HEK293 (cell line): ENCODE results near the gene IDI2.
A peak's percentile ranks its signal among the peaks of the same experiment; 100 is the strongest.

Experiments
- CTCF ChIA-PET: fragments of 350-600 bp; formaldehyde crosslinking; extraction: SDS; loops from one replicate; lab custom pipeline; 2021; ENCODE audit warnings: antibody characterized with exemption; lab: Yijun Ruan, JAX
- POLR2A ChIA-PET: fragments of 300-600 bp; formaldehyde crosslinking; extraction: SDS; loops from one replicate; lab custom pipeline; 2020; ENCODE audit warnings: antibody characterized with exemption, inconsistent platforms; lab: Yijun Ruan, JAX
- H3K27ac ChIP-seq: fragments of 200-500 bp; sonication (Bioruptor generic); 2 replicates; pipeline ENCODE4 v1.5.1; 2014; ENCODE audit warnings: low read depth, low read length, control low read depth, inconsistent platforms; ENCODE audit errors: extremely low read depth
- H3K36me3 ChIP-seq, 2 experiments: fragments of 200-500 bp in 1 of 2; sonication (Bioruptor generic) in 1 of 2; 1 replicate in 1 of 2; 2 replicates in 1 of 2; pipeline ENCODE4 v1.5.1; 2014 to 2017; ENCODE audit warnings: inconsistent platforms in 2 of 2, low read length in 2 of 2; ENCODE audit not compliant: control insufficient read depth in 2 of 2, insufficient read depth in 1 of 2
- H3K4me1 ChIP-seq: fragments of 200-500 bp; sonication (Bioruptor generic); 2 replicates; pipeline ENCODE4 v1.5.1; 2014; ENCODE audit warnings: mild to moderate bottlenecking, low read length, inconsistent platforms; ENCODE audit not compliant: control insufficient read depth, insufficient read depth
- H3K4me3 ChIP-seq: 2 replicates; pipeline ENCODE4 v1.5.1; 2011; ENCODE audit warnings: low read depth, mild to moderate bottlenecking, control low read depth, low read length, moderate library complexity
- H3K9me3 ChIP-seq: fragments of 200-500 bp; sonication (Bioruptor generic); 2 replicates; pipeline ENCODE4 v1.5.1; 2014; ENCODE audit warnings: low read depth, low read length, inconsistent platforms; ENCODE audit not compliant: control insufficient read depth, insufficient read depth
- AEBP2 ChIP-seq: fragments of 450-650 bp; formaldehyde crosslinking; IDR thresholded peaks from 2 replicates; pipeline ENCODE4 v1.5.1; 2016; ENCODE audit warnings: missing biosample characterization, missing genetic modification characterization, borderline replicate concordance
- BCL11B ChIP-seq: fragments of 450-650 bp; formaldehyde crosslinking; IDR thresholded peaks from 2 replicates; pipeline ENCODE4 v1.5.1; 2016; ENCODE audit warnings: low read depth, missing biosample characterization, missing genetic modification characterization
- INSM2 ChIP-seq: fragments of 450-650 bp; formaldehyde crosslinking; IDR thresholded peaks from 2 replicates; pipeline ENCODE4 v1.5.1; 2016; ENCODE audit warnings: missing biosample characterization, missing genetic modification characterization
- KLF16 ChIP-seq: fragments of 450-650 bp; formaldehyde crosslinking; IDR thresholded peaks from 2 replicates; pipeline ENCODE4 v1.5.1; 2017; ENCODE audit warnings: missing biosample characterization, missing genetic modification characterization
- KLF9 ChIP-seq: fragments of 450-650 bp; formaldehyde crosslinking; IDR thresholded peaks from 2 replicates; pipeline ENCODE4 v1.5.1; 2016; ENCODE audit warnings: missing biosample characterization, missing genetic modification characterization, low read depth
- SALL2 ChIP-seq: fragments of 450-650 bp; formaldehyde crosslinking; IDR thresholded peaks from 2 replicates; pipeline ENCODE4 v1.5.0; 2017; ENCODE audit warnings: missing biosample characterization, mild to moderate bottlenecking, missing genetic modification characterization, borderline replicate concordance
- SETDB1 ChIP-seq: IDR thresholded peaks from one replicate; pipeline ENCODE4 v1.6.1; 2017; ENCODE audit warnings: mild to moderate bottlenecking, low read length, moderate library complexity, mixed read lengths; ENCODE audit not compliant: insufficient read length
- SP2 ChIP-seq: fragments of 450-650 bp; formaldehyde crosslinking; IDR thresholded peaks from 2 replicates; pipeline ENCODE4 v1.5.1; 2016; ENCODE audit warnings: missing biosample characterization, missing genetic modification characterization
- SP7 ChIP-seq: fragments of 450-650 bp; formaldehyde crosslinking; IDR thresholded peaks from 2 replicates; pipeline ENCODE4 v1.5.1; 2016; ENCODE audit warnings: missing biosample characterization, missing genetic modification characterization
- TRIM28 ChIP-seq: IDR thresholded peaks from 2 replicates; pipeline ENCODE4 v1.6.1; 2011; ENCODE audit warnings: low read length, control low read depth, borderline replicate concordance
- ZBTB48 ChIP-seq: fragments of 450-650 bp; formaldehyde crosslinking; IDR thresholded peaks from 2 replicates; pipeline ENCODE4 v1.5.1; 2016; ENCODE audit warnings: missing biosample characterization, missing genetic modification characterization
- ZNF10 ChIP-seq: fragments of 450-650 bp; formaldehyde crosslinking; IDR thresholded peaks from 2 replicates; pipeline ENCODE4 v1.5.1; 2017; ENCODE audit warnings: missing biosample characterization, missing genetic modification characterization
- ZNF138 ChIP-seq: fragments of 450-650 bp; formaldehyde crosslinking; IDR thresholded peaks from 2 replicates; pipeline ENCODE4 v1.5.1; 2016; ENCODE audit warnings: missing biosample characterization, missing genetic modification characterization, borderline replicate concordance
- ZNF16 ChIP-seq: fragments of 450-650 bp; formaldehyde crosslinking; IDR thresholded peaks from 2 replicates; pipeline ENCODE4 v1.5.1; 2016; ENCODE audit warnings: low read depth, missing biosample characterization, missing genetic modification characterization
- ZNF184 ChIP-seq: fragments of 450-650 bp; IDR thresholded peaks from 2 replicates; pipeline ENCODE4 v1.5.1; 2018; ENCODE audit warnings: missing biosample characterization, mild to moderate bottlenecking, missing genetic modification characterization
- ZNF214 ChIP-seq: fragments of 450-650 bp; formaldehyde crosslinking; IDR thresholded peaks from 2 replicates; pipeline ENCODE4 v1.5.1; 2017; ENCODE audit warnings: missing biosample characterization, mild to moderate bottlenecking, missing genetic modification characterization, borderline replicate concordance
- ZNF433 ChIP-seq: fragments of 450-650 bp; formaldehyde crosslinking; IDR thresholded peaks from 2 replicates; pipeline ENCODE4 v1.5.1; 2016; ENCODE audit warnings: missing biosample characterization, missing genetic modification characterization, low read depth
- ZNF449 ChIP-seq: fragments of 450-650 bp; formaldehyde crosslinking; IDR thresholded peaks from 2 replicates; pipeline ENCODE4 v1.5.1; 2017; ENCODE audit warnings: missing biosample characterization, mild to moderate bottlenecking, missing genetic modification characterization, moderate library complexity
- ZNF521 ChIP-seq: fragments of 450-650 bp; formaldehyde crosslinking; IDR thresholded peaks from 2 replicates; pipeline ENCODE4 v1.5.1; 2017; ENCODE audit warnings: missing biosample characterization, mild to moderate bottlenecking, missing genetic modification characterization
- ZNF529 ChIP-seq: fragments of 450-650 bp; formaldehyde crosslinking; IDR thresholded peaks from 2 replicates; pipeline ENCODE4 v1.5.1; 2017; ENCODE audit warnings: missing genetic modification characterization, missing biosample characterization; ENCODE audit not compliant: insufficient replicate concordance
- ZNF624 ChIP-seq: fragments of 450-650 bp; formaldehyde crosslinking; IDR thresholded peaks from 2 replicates; pipeline ENCODE4 v1.5.1; 2017; ENCODE audit warnings: missing biosample characterization, missing genetic modification characterization
- ZNF645 ChIP-seq: fragments of 450-650 bp; formaldehyde crosslinking; IDR thresholded peaks from 2 replicates; pipeline ENCODE4; 2016; ENCODE audit warnings: missing biosample characterization, missing genetic modification characterization
- ZNF747 ChIP-seq: fragments of 450-650 bp; formaldehyde crosslinking; IDR thresholded peaks from 2 replicates; pipeline ENCODE4 v1.5.1; 2016; ENCODE audit warnings: missing biosample characterization, missing genetic modification characterization
- ZSCAN23 ChIP-seq: fragments of 450-650 bp; formaldehyde crosslinking; IDR thresholded peaks from 2 replicates; pipeline ENCODE4 v1.5.1; 2016; ENCODE audit warnings: missing biosample characterization, missing genetic modification characterization

Gene IDI2

GRCh38 chr10:1003884-1004670, 21.6 kb downstream of the IDI2 start (continued):
- no peak for TF ChIP-seq ZNF449 (tag by site-specific recombination)
- TF ChIP-seq AEBP2 (tag by site-specific recombination): no peak
- TF ChIP-seq ZNF624 (tag by site-specific recombination): no peak
- no peak for TF ChIP-seq KLF9 (tag by site-specific recombination)
- no peak for TF ChIP-seq ZNF521 (tag by site-specific recombination)

GRCh38 chr10:1002425-1003006, 23.1 kb downstream of the IDI2 start:
- TF ChIP-seq ZNF747 (tag by site-specific recombination): no peak
- no peak for TF ChIP-seq ZBTB48 (tag by site-specific recombination)
- TF ChIP-seq ZNF138 (tag by site-specific recombination): no peak
- TF ChIP-seq KLF16 (tag by site-specific recombination): no peak
- peak; percentile 51; the same call in 1 of the 2 replicates for TF ChIP-seq TRIM28
- no peak for TF ChIP-seq ZNF645 (tag by site-specific recombination)
- TF ChIP-seq ZNF529 (tag by site-specific recombination): peak; percentile 9
- TF ChIP-seq INSM2 (tag by site-specific recombination): no peak
- peak; percentile 27; the same call in 1 of the 2 replicates for TF ChIP-seq ZNF184
- TF ChIP-seq ZNF16 (tag by site-specific recombination): no peak
- no peak for TF ChIP-seq SALL2
- TF ChIP-seq SP2 (tag by site-specific recombination): no peak
- TF ChIP-seq ZNF214: no peak
- no peak for TF ChIP-seq BCL11B (tag by site-specific recombination)
- TF ChIP-seq ZSCAN23: no peak
- no peak for TF ChIP-seq ZNF433 (tag by site-specific recombination)
- no peak for TF ChIP-seq ZNF10
- TF ChIP-seq SP7 (tag by site-specific recombination): no peak
- TF ChIP-seq SETDB1: peak; percentile 95
- no peaks in the 10 kb centered on the region for H3K4me1 ChIP-seq
- POLR2A ChIA-PET: interaction anchor here (0.6 kb wide), 1 partner anchor 34 kb away, joined by 3 read pairs; no protein-coding TSS in a partner anchor
- no peaks in the 10 kb centered on the region for H3K9me3 ChIP-seq
- no peak overlapping the region for H3K4me3 ChIP-seq
- H3K36me3 ChIP-seq: peaks cover 83 to 98% of the 10 kb centered on the region in 2 experiments
- no peak overlapping the region for H3K27ac ChIP-seq
- CTCF ChIA-PET: interaction anchor here (0.7 kb wide), 2 partner anchors 310 to 489 kb away, joined by 3 to 4 read pairs; no protein-coding TSS in a partner anchor
